Natural killer cell treated with Interleukin-12 subunit alpha and Interleukin-12 subunit beta and Interleukin-15 and Interleukin-18, amount 100 ng/mL, for 72 hours (primary cell): ENCODE data around the gene MAP3K14. TPM values are rescaled to one million over a fixed set of nuclear protein-coding genes. Genes with fewer than 3 reads are reported as not detected.
"Not testable (repeated sequence)": the region's sequence is repeated elsewhere in the genome, so short reads cannot be mapped to it uniquely, and the experiment has no call there.

Experiments used
- ATAC-seq, 2 donors: fragments of 150-1000 bp; cut with Tn5 transposase in 1 of 2; sonication (Bioruptor Pico), chemical (Tn5 transposase) in 1 of 2; 2 replicates each; pipeline ENCODE4 v1.10.0; 2021
- DNase-seq: peaks from one replicate; pipeline ENCODE4 v3.0.0; 2022; ENCODE audit warnings: low spot score
- H3K27ac Mint-ChIP-seq, 2 donors: 1 replicate in 1 of 2; 2 replicates in 1 of 2; pipeline ENCODE4 v1.8.0; 2022; ENCODE audit warnings: mixed read lengths in 2 of 2, mild to moderate bottlenecking in 1 of 2, moderate library complexity in 1 of 2
- H3K27me3 Mint-ChIP-seq, 2 donors: 1 replicate in 1 of 2; 2 replicates in 1 of 2; pipeline ENCODE4 v1.8.0; 2022; ENCODE audit warnings: mixed read lengths in 2 of 2
- H3K36me3 Mint-ChIP-seq: one replicate; pipeline ENCODE4 v1.8.0; 2022; ENCODE audit warnings: mixed read lengths
- H3K4me1 Mint-ChIP-seq, 2 donors: 1 replicate in 1 of 2; 2 replicates in 1 of 2; pipeline ENCODE4 v1.8.0; 2022; ENCODE audit warnings: low read depth in 2 of 2, mixed read lengths in 2 of 2, mild to moderate bottlenecking in 1 of 2
- H3K4me3 Mint-ChIP-seq: one replicate; pipeline ENCODE4 v1.8.0; 2022; ENCODE audit warnings: mixed read lengths
- H3K9me3 Mint-ChIP-seq: 2 replicates; pipeline ENCODE4 v1.8.0; 2022; ENCODE audit warnings: mixed read lengths
- total RNA-seq, 2 donors: library from RNA; stranded (reverse); gene quantifications; one replicate each; pipeline ENCODE4 v1.2.3, GENCODE V29; 2022

The MAP3K14 gene
- total RNA-seq, 2 donors from 2014 or later: 65.9 to 75.4 TPM

DNA sequence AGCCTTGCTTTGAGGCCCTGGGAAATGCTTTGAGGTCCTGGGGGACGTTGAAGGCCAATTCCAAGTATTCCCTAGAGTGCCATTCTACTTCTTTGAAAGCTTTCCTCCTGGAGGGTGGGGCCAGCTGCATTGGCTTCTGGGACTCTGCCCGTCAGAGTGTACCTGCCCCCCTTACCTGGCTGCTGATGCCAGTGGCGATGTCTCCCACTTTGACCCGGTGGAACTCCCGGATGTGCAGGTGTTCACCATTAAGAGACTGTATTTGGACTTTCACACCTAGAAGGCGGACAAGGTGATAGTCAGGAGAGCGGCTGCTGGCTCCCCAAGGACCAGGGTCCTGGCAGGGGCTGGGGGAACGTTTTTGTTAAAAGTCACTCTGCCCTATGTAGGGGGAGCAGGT, 51.8 kb downstream of the MAP3K14 start:
- Mint-ChIP-seq H3K4me1 (peaks cover 6 to 8% of the 10 kb centered on the region in 2 donors), H3K9me3 (no peaks in the 10 kb centered on the region), H3K4me3 (no peak overlapping the region), H3K36me3 (no peaks in the 10 kb centered on the region), H3K27me3 (no peaks in the 10 kb centered on the region), H3K27ac (no peak overlapping the region)
- ATAC-seq: no peak
- no peak for DNase-seq

DNA sequence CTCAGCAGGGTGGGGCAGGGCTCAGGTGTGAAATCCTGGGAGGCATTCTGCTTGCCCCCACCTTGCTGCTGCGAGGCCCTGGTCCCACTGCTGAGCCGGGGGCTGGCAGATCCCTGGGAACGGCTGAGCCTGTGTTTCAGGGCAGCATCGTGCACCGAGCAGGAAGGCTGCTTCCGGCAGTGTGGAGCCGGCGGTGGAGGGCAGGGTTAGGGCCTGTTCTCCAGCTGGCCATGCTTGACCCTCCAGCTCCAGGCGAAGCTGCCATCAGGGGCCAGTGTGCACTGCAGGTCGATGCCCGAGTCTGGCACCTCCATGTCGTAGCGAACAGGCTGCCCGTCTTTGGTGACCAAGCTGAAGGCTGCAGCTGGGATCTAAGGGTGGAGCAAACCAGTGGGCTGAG, 52.4 kb downstream of the MAP3K14 start:
- H3K27me3 Mint-ChIP-seq: no peaks in the 10 kb centered on the region
- DNase-seq (no peak), ATAC-seq (no peak)
- no peak overlapping the region for H3K4me3 Mint-ChIP-seq
- H3K36me3 Mint-ChIP-seq: no peaks in the 10 kb centered on the region
- no peak overlapping the region for H3K27ac Mint-ChIP-seq
- peaks cover 6 to 8% of the 10 kb centered on the region in 2 donors for H3K4me1 Mint-ChIP-seq
- H3K9me3 Mint-ChIP-seq: no peaks in the 10 kb centered on the region

DNA sequence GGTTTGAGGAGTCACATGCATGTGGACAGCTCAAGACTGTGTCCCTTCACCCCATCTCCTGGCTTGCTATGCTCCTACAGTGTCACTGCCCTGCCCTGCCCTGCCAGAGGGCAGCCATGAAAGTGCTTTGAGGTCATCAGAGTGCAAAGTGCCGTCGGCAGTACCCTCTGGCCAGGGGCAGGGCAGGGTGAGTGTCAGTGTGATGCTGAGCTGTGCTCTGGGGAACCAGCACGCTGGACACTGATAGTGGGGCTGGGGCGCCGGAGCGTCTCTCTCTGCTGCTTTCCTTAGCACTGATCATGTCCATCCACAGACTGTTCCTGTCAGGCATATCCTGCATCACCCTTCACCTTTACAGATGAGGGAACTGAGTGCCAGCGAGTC, 53.4 kb downstream of the MAP3K14 start:
- DNase-seq (no peak), ATAC-seq (no peak)
- Mint-ChIP-seq H3K4me1 (peaks cover 6 to 8% of the 10 kb centered on the region in 2 donors), H3K4me3 (no peak overlapping the region), H3K9me3 (no peaks in the 10 kb centered on the region), H3K27me3 (no peaks in the 10 kb centered on the region), H3K27ac (no peak overlapping the region), H3K36me3 (no peaks in the 10 kb centered on the region)

DNA sequence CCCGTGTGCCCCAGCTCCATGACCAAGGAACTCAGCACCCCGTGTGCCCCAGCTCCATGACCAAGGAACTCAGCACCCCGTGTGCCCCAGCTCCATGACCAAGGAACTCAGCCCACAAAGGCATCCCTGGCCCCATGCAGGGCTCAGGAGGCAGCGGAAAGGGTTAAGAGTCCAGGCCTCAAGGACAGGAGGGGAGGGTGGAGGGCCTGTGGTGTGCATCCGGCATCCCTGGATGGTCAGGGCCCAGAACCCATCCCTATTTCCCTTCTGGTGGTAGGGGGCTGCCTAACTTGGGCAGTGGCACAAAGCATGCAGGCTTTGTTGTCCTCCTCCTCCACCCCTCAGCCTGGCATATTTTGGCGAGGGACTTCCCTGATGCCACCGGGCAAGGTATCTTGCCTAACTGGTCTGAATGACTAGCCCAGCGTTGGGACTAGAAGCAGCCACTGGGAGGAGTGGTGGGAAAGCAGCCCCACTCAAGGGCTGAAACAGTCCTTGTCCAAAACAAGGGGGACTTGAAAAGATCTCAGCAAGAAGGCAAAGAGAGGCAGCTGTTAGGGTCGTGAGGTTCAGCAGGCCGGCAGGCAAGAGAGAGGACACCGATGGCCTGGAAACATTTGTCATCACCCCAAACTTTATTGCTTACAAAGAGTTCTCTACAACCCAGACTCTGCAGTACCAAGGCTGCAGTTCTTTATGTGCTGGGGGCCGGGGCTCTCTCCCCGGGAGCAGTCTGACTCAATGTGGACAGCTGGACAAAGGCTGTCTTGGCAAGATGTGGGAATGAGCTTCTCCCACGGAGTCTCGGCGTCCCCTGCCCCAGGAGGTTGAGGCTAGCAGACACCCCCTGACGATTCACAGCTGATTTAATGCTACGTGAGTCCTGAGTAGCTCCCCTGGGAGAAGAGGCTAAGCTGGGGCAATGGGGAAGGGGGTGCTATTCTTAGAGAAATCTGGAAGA, 54.0 kb downstream of the MAP3K14 start:
- Mint-ChIP-seq H3K36me3 (no peaks in the 10 kb centered on the region), H3K4me3 (peak overlapping the region; percentile 34), H3K4me1 (peaks cover 6 to 8% of the 10 kb centered on the region in 2 donors), H3K27me3 (no peaks in the 10 kb centered on the region), H3K9me3 (no peaks in the 10 kb centered on the region), H3K27ac (no peak overlapping the region)
- peak in 1 of 2 donors; percentile 15 for ATAC-seq
- DNase-seq: no peak

DNA sequence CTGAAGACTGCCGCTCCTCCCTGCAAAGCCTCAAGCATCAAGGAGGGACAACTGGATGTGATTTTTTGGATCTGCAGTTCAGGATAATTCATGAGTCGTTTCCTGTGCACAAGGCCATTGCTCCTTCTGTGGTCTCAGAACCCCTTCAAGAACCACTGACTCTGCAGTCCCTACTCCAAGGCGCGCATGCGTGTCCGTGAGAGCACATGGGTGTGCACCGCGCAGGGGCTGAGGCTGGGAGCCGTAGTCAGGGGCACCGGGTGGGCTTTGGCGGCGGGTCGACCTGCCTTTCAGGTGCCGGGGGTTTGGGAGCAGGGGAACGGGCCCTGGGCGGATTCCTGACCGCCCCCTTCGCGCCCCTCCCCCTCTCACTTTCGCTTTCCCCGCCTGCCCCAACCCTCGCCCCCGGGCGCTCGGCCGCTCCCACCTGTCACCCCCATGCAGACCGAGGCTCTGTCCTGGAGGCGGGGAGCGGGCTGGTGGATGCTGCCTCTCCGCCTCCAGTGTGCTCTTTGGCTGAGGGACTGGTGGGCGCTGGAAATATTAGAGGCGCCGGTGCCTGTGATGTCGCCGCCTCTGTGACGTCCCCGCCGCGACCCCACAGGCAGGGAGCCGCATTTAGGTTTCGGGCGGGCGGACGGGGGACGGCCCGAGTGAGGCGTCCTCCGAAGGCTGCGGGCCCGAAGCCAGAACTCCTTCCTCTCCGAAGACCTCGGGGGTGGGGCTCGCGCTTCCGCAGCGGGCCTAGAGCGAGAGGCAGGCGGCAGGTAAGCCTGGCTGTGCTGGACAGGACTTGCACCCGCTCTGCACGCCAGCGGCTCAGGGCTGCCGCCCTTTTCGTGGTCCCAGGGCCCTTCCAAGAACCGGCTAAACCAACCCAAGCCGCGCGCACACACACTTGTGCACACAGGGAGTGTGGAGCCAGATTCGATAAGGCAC, 55.0 kb downstream of the MAP3K14 start, which contains the start of gene SPATA32:
TSS of gene SPATA32 (minus strand) at position 518 of the 939 bp plus-strand sequence. CDS start at position 440, 78 bp downstream.
- Mint-ChIP-seq H3K9me3 (no peaks in the 10 kb centered on the region), H3K4me1 (peaks cover 8 to 11% of the 10 kb centered on the region in 2 donors), H3K27ac (peak within 1 kb of the TSS in 1 of 2 donors; percentile 7), H3K27me3 (no peaks in the 10 kb centered on the region), H3K4me3 (peak within 1 kb of the TSS; percentile 34), H3K36me3 (no peaks in the 10 kb centered on the region)
- ATAC-seq (peak; percentile 71 to 83), DNase-seq (no peak)

DNA sequence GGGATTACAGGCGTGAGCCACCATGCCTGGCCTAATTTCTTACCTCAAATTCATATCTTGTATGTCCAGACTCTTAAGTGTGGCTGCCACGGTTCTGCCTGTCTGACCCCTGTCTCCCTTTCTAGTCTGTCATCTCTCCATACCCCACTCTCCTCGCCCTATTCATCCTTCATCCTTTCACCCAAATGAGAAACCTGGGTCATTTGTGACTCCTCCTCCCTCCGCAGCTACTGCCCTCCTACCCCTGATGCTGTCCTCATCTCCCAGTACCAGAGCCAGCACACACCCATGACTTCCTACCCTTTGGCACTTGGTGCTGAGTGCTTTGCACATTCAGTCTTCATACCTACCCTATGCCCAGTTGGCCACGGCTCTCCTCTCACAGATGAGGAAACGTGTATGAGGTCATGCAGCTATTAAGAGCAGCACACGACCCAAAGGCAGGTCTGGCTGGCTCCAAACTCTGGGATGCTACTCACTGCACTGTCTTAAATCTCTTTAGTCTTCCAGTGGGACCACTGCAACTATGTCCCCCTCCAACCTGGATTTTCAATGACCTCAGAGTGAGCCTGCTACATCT, 56.5 kb downstream of the MAP3K14 start:
- ATAC-seq: no peak
- no peaks in the 10 kb centered on the region for H3K9me3 Mint-ChIP-seq
- H3K4me1 Mint-ChIP-seq: peaks cover 10 to 11% of the 10 kb centered on the region in 2 donors
- H3K4me3 Mint-ChIP-seq: no peak overlapping the region
- H3K27me3 Mint-ChIP-seq: no peaks in the 10 kb centered on the region
- no peak for DNase-seq
- H3K36me3 Mint-ChIP-seq: no peaks in the 10 kb centered on the region
- H3K27ac Mint-ChIP-seq: peak overlapping the region in 1 of 2 donors; percentile 7

DNA sequence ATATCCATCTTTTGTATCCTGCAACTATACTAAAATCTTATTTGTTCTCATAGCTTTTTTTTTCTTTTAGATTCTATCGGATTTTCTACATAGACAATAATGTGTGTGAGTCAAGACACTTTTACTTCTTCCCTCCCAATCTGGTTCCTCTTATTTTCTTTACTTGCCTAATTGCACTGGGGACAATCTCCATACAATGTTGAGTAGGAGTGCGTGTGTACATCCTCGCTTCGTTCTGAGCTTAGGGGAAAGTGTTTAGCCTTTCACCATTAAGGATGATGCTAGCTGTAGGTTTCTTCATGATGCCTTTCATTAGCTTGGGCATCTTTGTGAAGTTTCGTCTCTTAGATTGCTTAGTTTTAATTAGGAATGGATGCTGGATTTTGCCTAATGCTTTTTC, 57.8 kb downstream of the MAP3K14 start:
- peaks cover 16 to 17% of the 10 kb centered on the region in 2 donors for H3K4me1 Mint-ChIP-seq
- ATAC-seq: no peak
- H3K9me3 Mint-ChIP-seq: no peaks in the 10 kb centered on the region
- peak overlapping the region in 1 of 2 donors; percentile 0 for H3K27ac Mint-ChIP-seq
- no peaks in the 10 kb centered on the region for H3K27me3 Mint-ChIP-seq
- no peaks in the 10 kb centered on the region for H3K36me3 Mint-ChIP-seq
- no peak for DNase-seq
- H3K4me3 Mint-ChIP-seq: no peak overlapping the region

DNA sequence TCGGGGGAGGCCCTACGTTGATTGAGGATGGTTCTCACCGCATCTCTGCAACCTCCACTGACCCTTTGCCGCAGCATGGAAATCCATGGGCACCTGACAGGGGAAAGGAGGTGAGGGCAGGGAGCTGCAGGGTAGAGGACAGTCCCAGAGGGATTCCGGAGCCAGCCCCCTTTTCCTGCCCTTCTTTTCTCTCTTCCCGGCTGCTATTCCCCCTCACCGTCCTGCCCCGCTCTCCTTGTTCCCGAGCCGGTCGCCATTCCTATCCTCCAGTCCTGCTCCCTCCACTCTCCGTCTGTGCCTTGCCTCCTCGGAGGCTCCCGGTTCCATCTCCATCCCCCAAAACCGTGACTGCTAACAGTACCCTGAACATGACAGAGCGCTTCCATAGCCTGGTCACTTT, 59.7 kb downstream of the MAP3K14 start:
- ATAC-seq (no peak), DNase-seq (no peak)
- Mint-ChIP-seq H3K4me1 (peaks cover 21 to 29% of the 10 kb centered on the region in 2 donors), H3K9me3 (no peaks in the 10 kb centered on the region), H3K27me3 (no peaks in the 10 kb centered on the region), H3K27ac (no peak overlapping the region), H3K36me3 (no peaks in the 10 kb centered on the region), H3K4me3 (no peak overlapping the region)

DNA sequence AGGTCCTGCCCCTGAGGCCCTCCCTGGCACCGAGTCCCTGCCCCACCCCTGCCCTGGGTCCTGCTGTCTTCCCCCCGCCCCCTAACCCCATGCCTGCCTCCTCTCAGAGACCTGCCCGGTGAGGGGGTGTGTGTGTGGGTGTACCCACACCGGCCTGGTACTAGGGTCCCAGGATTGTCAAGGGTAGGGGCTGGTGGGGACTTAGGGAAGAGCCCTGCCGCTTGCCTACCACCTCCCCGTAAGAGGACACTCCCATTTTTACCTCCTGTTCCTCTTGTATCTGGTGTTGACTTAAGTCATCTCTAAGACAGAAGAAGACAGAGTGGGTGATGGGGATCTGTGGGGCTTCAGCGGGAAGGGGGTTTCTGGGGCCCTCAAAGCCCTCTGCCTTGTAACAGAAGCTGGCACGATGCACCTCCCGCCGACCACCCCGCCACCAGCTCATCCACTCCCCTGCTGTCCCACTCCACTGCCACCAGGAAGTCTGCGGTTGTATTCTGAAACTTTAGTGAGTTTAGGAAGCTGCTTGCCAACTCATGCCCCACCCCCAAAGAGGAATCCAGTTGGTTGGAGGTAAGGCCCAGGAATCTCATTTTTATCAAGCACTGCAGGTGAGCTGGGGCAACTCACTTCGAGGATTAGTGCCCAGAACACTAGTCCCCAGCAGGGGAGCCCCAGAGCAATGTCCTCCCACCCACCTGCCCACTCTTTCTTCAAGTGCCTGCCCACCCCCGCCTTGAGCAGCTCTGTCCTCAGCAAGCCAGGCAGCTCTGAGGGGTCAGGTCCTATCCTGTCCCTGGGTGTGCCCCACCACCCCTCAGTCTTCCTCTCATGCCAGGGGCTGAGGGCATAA, 60.5 kb downstream of the MAP3K14 start:
- no peaks in the 10 kb centered on the region for H3K27me3 Mint-ChIP-seq
- H3K36me3 Mint-ChIP-seq: no peaks in the 10 kb centered on the region
- no peaks in the 10 kb centered on the region for H3K9me3 Mint-ChIP-seq
- no peak overlapping the region for H3K4me3 Mint-ChIP-seq
- no peak for DNase-seq
- H3K27ac Mint-ChIP-seq: no peak overlapping the region
- H3K4me1 Mint-ChIP-seq: peaks cover 25 to 31% of the 10 kb centered on the region in 2 donors
- ATAC-seq: peak; percentile 6 to 36

DNA sequence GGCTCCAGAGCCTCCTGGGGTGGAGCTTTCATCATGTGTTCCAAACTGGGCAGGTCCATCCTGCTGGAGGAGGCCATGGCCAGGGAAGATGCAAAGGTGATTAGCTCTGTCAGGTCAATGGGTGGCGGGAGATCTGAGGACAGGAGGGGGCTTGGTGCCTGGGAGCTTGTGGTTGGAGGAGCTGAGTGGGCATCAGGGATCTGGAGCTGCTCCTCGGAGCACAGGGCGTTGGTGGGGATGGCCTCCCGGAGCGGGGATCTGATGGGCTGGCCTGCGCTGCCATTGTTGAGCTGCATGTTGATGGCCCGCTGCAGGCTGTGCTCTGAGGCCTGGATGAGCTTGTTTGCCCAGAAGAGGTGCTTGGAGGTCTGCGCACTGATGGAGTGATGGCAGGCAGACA, 61.5 kb downstream of the MAP3K14 start:
- H3K4me3 Mint-ChIP-seq: no peak overlapping the region
- H3K36me3 Mint-ChIP-seq: no peaks in the 10 kb centered on the region
- H3K27me3 Mint-ChIP-seq: no peaks in the 10 kb centered on the region
- peaks cover 25 to 30% of the 10 kb centered on the region in 2 donors for H3K4me1 Mint-ChIP-seq
- no peaks in the 10 kb centered on the region for H3K9me3 Mint-ChIP-seq
- DNase-seq (no peak), ATAC-seq (no peak)
- H3K27ac Mint-ChIP-seq: peak overlapping the region; percentile 35 to 78

DNA sequence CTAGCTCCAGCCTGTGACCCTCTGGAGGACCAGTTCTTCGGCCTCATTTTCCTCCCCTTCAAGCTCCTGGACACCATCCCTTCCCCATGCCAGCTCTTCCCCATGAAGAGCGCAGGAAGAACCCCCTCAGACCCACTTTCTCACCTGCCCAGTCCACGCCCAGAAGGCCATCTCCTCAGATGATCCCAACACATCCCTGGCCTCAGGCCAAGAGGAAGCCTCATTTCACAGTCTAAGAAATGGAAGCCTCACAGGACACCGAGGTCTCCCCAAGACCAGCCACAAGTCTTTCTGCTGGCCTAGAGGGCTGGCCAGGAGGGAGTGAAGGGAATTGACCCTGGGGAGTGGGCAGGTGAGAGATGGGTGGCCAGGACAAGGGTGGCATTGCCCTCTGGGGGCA, 62.9 kb downstream of the MAP3K14 start:
- H3K9me3 Mint-ChIP-seq: no peaks in the 10 kb centered on the region
- ATAC-seq: no peak
- H3K4me1 Mint-ChIP-seq: peaks cover 25 to 34% of the 10 kb centered on the region in 2 donors
- no peaks in the 10 kb centered on the region for H3K27me3 Mint-ChIP-seq
- DNase-seq: no peak
- no peak overlapping the region for H3K4me3 Mint-ChIP-seq
- H3K36me3 Mint-ChIP-seq: no peaks in the 10 kb centered on the region
- no peak overlapping the region for H3K27ac Mint-ChIP-seq

DNA sequence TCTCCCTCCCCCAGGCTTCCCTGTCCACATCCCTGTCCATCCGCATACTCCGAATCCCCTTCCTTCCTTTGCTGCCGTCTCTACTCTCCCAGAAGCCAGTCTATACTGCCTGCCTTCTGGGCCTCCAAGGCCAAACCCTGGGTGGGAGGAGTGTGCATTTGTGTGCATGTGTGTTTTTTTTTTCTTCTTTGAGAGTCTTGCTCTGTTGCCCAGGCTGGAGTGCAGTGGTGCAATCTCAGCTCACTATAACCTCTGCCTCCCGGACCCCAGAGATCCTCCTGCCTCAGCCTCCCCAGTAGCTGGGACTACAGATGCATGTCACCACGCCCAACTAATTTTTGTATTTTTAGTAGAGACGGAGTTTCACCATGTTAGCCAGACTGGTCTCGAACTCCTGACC, 63.6 kb downstream of the MAP3K14 start:
- H3K36me3 Mint-ChIP-seq, DNase-seq, H3K27me3 Mint-ChIP-seq, ATAC-seq, H3K9me3 Mint-ChIP-seq: not testable (repeated sequence)
- Mint-ChIP-seq H3K27ac (peak overlapping the region in 1 of 2 donors; percentile 81), H3K4me1 (peaks cover 25 to 34% of the 10 kb centered on the region in 2 donors), H3K4me3 (peak overlapping the region; percentile 7)

DNA sequence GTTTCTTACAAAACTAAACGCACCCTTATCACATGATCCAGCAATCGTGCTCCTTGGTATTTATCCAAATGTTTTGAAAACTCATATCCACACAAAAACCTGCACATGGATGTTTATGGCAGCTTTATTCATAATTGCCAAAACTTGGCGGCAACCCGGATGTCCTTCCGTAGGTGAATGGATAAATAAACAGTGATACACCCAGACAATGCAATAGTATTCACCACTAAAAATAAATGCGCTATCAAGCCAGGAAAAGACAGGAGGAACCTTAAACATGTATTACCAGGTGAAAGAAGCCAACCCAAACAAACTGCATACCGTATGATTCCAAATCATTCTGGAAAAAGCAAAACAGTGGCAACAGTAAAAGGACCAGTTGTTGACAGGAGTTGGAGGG, 64.9 kb downstream of the MAP3K14 start:
- H3K36me3 Mint-ChIP-seq: no peaks in the 10 kb centered on the region
- DNase-seq: no peak
- H3K27ac Mint-ChIP-seq: no peak overlapping the region
- no peaks in the 10 kb centered on the region for H3K27me3 Mint-ChIP-seq
- ATAC-seq: no peak
- H3K4me1 Mint-ChIP-seq: peaks cover 25 to 41% of the 10 kb centered on the region in 2 donors
- H3K9me3 Mint-ChIP-seq: no peaks in the 10 kb centered on the region
- H3K4me3 Mint-ChIP-seq: no peak overlapping the region
